CD14-positive monocyte (primary cell): ENCODE results near the gene ANXA2. TPM values are rescaled to one million over a fixed set of nuclear protein-coding genes. Genes with fewer than 3 reads are reported as not detected.

Source experiments
- DNase-seq, 3 donors: peaks; one replicate each; pipeline ENCODE4 v3.0.0-alpha.2; 2011 to 2022
- H2AFZ ChIP-seq: 2 replicates; pipeline ENCODE4 v1.6.0; 2012; ENCODE audit warnings: mild to moderate bottlenecking, low read depth, low read length, inconsistent platforms; ENCODE audit not compliant: insufficient read depth, poor library complexity, severe bottlenecking
- H3K27ac ChIP-seq, 2 donors: 1 replicate in 1 of 2; 2 replicates in 1 of 2; pipeline ENCODE4 v1.5.1; 2012 to 2013; ENCODE audit warnings: low read length in 2 of 2, control low read depth in 1 of 2, inconsistent platforms in 1 of 2, low read depth in 1 of 2, mild to moderate bottlenecking in 1 of 2
- H3K27me3 ChIP-seq, 2 donors: one replicate each; pipeline versions ENCODE4 v1.6.0 to v1.6.1; 2011 to 2013; ENCODE audit warnings: low read length in 2 of 2; ENCODE audit not compliant: control insufficient read depth in 2 of 2, insufficient read depth in 2 of 2
- H3K36me3 ChIP-seq, 2 donors: replicated peaks in 1 of 2; 1 replicate in 1 of 2; 2 replicates in 1 of 2; pipeline versions ENCODE4 v1.5.1 to v1.6.1; 2012 to 2013; ENCODE audit warnings: low read length in 2 of 2, control low read depth in 1 of 2, inconsistent platforms in 1 of 2, mild to moderate bottlenecking in 1 of 2; ENCODE audit not compliant: insufficient read depth in 2 of 2, control insufficient read depth in 1 of 2
- H3K4me1 ChIP-seq, 2 donors: 1 replicate in 1 of 2; 2 replicates in 1 of 2; pipeline versions ENCODE4 v1.5.1 to v1.6.1; 2012 to 2013; ENCODE audit warnings: low read length in 2 of 2, control low read depth in 1 of 2, inconsistent platforms in 1 of 2, mild to moderate bottlenecking in 1 of 2, moderate library complexity in 1 of 2; ENCODE audit not compliant: insufficient read depth in 2 of 2, control insufficient read depth in 1 of 2
- H3K4me2 ChIP-seq: replicated peaks from 2 replicates; pipeline ENCODE3; 2012; ENCODE audit warnings: low read length, moderate library complexity, mild to moderate bottlenecking; ENCODE audit not compliant: poor library complexity, severe bottlenecking; ENCODE audit errors: extremely low read depth
- H3K4me3 ChIP-seq, 3 experiments: fragments of 200-600 bp in 1 of 3; sonication (generic) in 1 of 3; replicated peaks in 1 of 3; 1 replicate in 2 of 3; 2 replicates in 1 of 3; pipeline ENCODE4 v1.5.1; 2011 to 2013; ENCODE audit warnings: low read length in 3 of 3, mild to moderate bottlenecking in 3 of 3, control low read depth in 2 of 3, low read depth in 2 of 3, inconsistent platforms in 1 of 3, moderate library complexity in 1 of 3
- H3K79me2 ChIP-seq: 2 replicates; pipeline ENCODE4 v1.6.0; 2012; ENCODE audit warnings: mild to moderate bottlenecking, control low read depth, inconsistent platforms, low read length, moderate library complexity; ENCODE audit not compliant: insufficient read depth
- H3K9ac ChIP-seq: 2 replicates; pipeline ENCODE4 v1.6.0; 2017; ENCODE audit warnings: low read length, mild to moderate bottlenecking; ENCODE audit not compliant: insufficient read depth, poor library complexity, severe bottlenecking
- H3K9me3 ChIP-seq, 2 donors: replicated peaks in 1 of 2; 1 replicate in 1 of 2; 2 replicates in 1 of 2; pipeline versions ENCODE4 v1.5.1 to v1.6.1; 2012 to 2013; ENCODE audit warnings: low read length in 2 of 2, control low read depth in 1 of 2; ENCODE audit not compliant: control insufficient read depth in 1 of 2, insufficient read depth in 1 of 2
- H4K20me1 ChIP-seq: 2 replicates; pipeline ENCODE4 v1.6.0; 2012; ENCODE audit warnings: mild to moderate bottlenecking, low read length, control low read depth, moderate library complexity; ENCODE audit not compliant: insufficient read depth
- H3K27ac Mint-ChIP-seq, 7 donors: one replicate each; pipeline ENCODE4 v1.8.0; 2020; ENCODE audit warnings: mild to moderate bottlenecking in 7 of 7, mixed read lengths in 7 of 7, moderate library complexity in 6 of 7, inconsistent platforms in 2 of 7
- H3K27me3 Mint-ChIP-seq, 3 donors: one replicate each; pipeline ENCODE4 v1.8.0; 2021 to 2022; ENCODE audit warnings: low read depth in 3 of 3, mild to moderate bottlenecking in 3 of 3, mixed read lengths in 3 of 3, moderate library complexity in 3 of 3, inconsistent platforms in 1 of 3
- H3K36me3 Mint-ChIP-seq, 2 donors: one replicate each; pipeline ENCODE4 v1.8.0; 2020; ENCODE audit warnings: mixed read lengths in 2 of 2, inconsistent platforms in 1 of 2, mild to moderate bottlenecking in 1 of 2
- H3K4me1 Mint-ChIP-seq: one replicate; pipeline ENCODE4 v1.8.0; 2020; ENCODE audit warnings: mild to moderate bottlenecking, mixed read lengths
- H3K4me3 Mint-ChIP-seq, 2 donors: one replicate each; pipeline ENCODE4 v1.8.0; 2020; ENCODE audit warnings: mild to moderate bottlenecking in 2 of 2, mixed read lengths in 2 of 2, moderate library complexity in 1 of 2
- H3K9me3 Mint-ChIP-seq, 7 donors: one replicate each; pipeline ENCODE4 v1.8.0; 2020 to 2022; ENCODE audit warnings: mixed read lengths in 7 of 7, mild to moderate bottlenecking in 6 of 7, moderate library complexity in 6 of 7, inconsistent platforms in 2 of 7
- CTCF ChIP-seq: fragments of 200-600 bp; IDR thresholded peaks from one replicate; pipeline ENCODE4 v1.8.0; 2022; ENCODE audit warnings: antibody characterized with exemption, mild to moderate bottlenecking
- intact Hi-C, 2 donors: fragments of 100-400 bp; cut with micrococcal nuclease; formaldehyde crosslinking; loops; one replicate each; pipeline versions ENCODE4 v1.15.0 to v1.15.1; 2023
- polyA plus RNA-seq, 3 donors: library from polyadenylated mRNA; depleted of rRNA in 1 of 3; unstranded in 2 of 3; stranded (reverse) in 1 of 3; fragments of 300-500 nt in 2 of 3; fragments of >200 nt in 1 of 3; fragmentation: Illumina TruSeq in 2 of 3; gene quantifications; 1 replicate in 2 of 3; 2 replicates in 1 of 3; pipeline ENCODE4 v1.2.3, GENCODE V29; 2012 to 2021

The ANXA2 gene
- polyA plus RNA-seq, 3 donors, result 966 to 2,079 (median 2,046) TPM

DNA sequence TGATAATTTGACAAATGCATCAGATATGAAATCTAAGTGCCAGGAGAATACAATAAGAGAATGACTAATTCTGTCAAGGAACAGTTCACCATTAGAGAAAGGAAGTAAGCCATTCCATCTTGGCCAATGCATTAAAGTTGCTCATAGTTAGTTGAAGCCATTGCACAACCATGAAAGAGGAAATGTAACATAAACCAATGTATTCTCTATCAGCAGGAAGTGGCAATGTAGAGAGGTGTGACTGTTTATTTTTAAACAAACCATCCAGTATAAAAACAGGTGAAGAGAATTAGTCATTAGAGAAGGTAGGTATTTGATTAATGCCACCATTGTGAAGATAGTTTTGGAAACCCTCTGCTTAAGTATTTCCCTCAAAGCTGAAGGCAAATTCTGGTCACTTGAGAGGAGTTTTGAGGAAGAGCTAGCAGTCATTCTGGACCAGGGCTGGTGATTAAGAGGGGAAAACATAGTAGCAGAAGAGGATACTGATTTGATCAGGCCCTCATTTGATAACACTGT, 10.7 kb upstream of the ANXA2 start:
- no peak for TF ChIP-seq CTCF
- H3K36me3 ChIP-seq, result no peaks in the 10 kb centered on the region
- peaks cover 32 to 38% of the 10 kb centered on the region in 2 donors for H3K4me1 ChIP-seq
- peak overlapping the region in 1 of 3 experiments; percentile 36 for H3K4me3 ChIP-seq
- H4K20me1 ChIP-seq, result no peaks in the 10 kb centered on the region
- H3K36me3 Mint-ChIP-seq, result peaks cover 0 to 7% of the 10 kb centered on the region in 2 donors
- H3K9me3 ChIP-seq, result no peaks in the 10 kb centered on the region
- DNase-seq, result peak; percentile 86 to 97 (median 95)
- H2AFZ ChIP-seq, result no peak overlapping the region
- no peaks in the 10 kb centered on the region for H3K27me3 ChIP-seq
- H3K9me3 Mint-ChIP-seq, result no peaks in the 10 kb centered on the region
- peak overlapping the region; percentile 35 for H3K4me2 ChIP-seq
- H3K4me1 Mint-ChIP-seq, result peaks cover 30% of the 10 kb centered on the region
- no peak overlapping the region for H3K4me3 Mint-ChIP-seq
- H3K9ac ChIP-seq, result no peak overlapping the region
- intact Hi-C loops, result loop anchor here (2.0 to 10.0 kb wide), 2 partner anchors 14 to 56 kb away; no protein-coding TSS in a partner anchor
- peaks cover 0 to 7% (median 2%) of the 10 kb centered on the region in 3 donors for H3K27me3 Mint-ChIP-seq
- H3K79me2 ChIP-seq, result peaks cover 3% of the 10 kb centered on the region
- peak overlapping the region; percentile 84 to 87 for H3K27ac ChIP-seq
- H3K27ac Mint-ChIP-seq, result peak overlapping the region; percentile 90 to 96 (median 93)

- TF ChIP-seq CTCF, result no peak
- H3K4me3 ChIP-seq, result peak overlapping the region in 1 of 3 experiments; percentile 36
- Mint-ChIP-seq H3K27ac (peak overlapping the region; percentile 90 to 96 (median 93)), H3K36me3 (peaks cover 0 to 7% of the 10 kb centered on the region in 2 donors), H3K9me3 (no peaks in the 10 kb centered on the region), H3K4me3 (no peak overlapping the region), H3K27me3 (peaks cover 0 to 7% (median 0%) of the 10 kb centered on the region in 3 donors), H3K4me1 (peaks cover 30% of the 10 kb centered on the region)
- H3K4me1 ChIP-seq, result peaks cover 32 to 38% of the 10 kb centered on the region in 2 donors
- no peaks in the 10 kb centered on the region for H3K36me3 ChIP-seq
- peak; percentile 53 to 91 (median 76) for DNase-seq
- no peaks in the 10 kb centered on the region for H4K20me1 ChIP-seq
- no peak overlapping the region for H3K9ac ChIP-seq
- no peak overlapping the region for H2AFZ ChIP-seq
- H3K27me3 ChIP-seq, result no peaks in the 10 kb centered on the region
- no peaks in the 10 kb centered on the region for H3K9me3 ChIP-seq
- peak overlapping the region; percentile 28 for H3K4me2 ChIP-seq
- H3K27ac ChIP-seq, result peak overlapping the region; percentile 84 to 87
- peaks cover 3% of the 10 kb centered on the region for H3K79me2 ChIP-seq
- intact Hi-C loops, result loop anchor here in 1 of 2 donors (10.0 kb wide), 1 partner anchor 57 kb away; no protein-coding TSS in a partner anchor
These were observed 9.6 kb upstream of the ANXA2 start for GRCh38 chr15:60407415-60407805.
